HG03097 (cell line): ENCODE measurements around the gene ZNF236.
A peak's percentile ranks its signal among the peaks of the same experiment; 100 is the strongest.
"Not testable (repeated sequence)": the region's sequence is repeated elsewhere in the genome, so short reads cannot be mapped to it uniquely, and the experiment has no call there.

ENCODE experiments used
- ATAC-seq: cut with Tn5 transposase; IDR thresholded peaks from one replicate; pipeline ENCODE4 v1.9.1; 2021; ENCODE audit not compliant: unreplicated experiment, low FRiP score

Gene ZNF236

GRCh38 chr18:76938619-76939018, 116.3 kb downstream of the ZNF236 start:
- no peak for ATAC-seq

- no peak for ATAC-seq
Observed at GRCh38 chr18:76941284-76941683, 118.9 kb downstream of the ZNF236 start.

- ATAC-seq: no peak
Observed at GRCh38 chr18:76943542-76944339, 121.4 kb downstream of the ZNF236 start.

- not testable (repeated sequence) for ATAC-seq
Observed at GRCh38 chr18:76944346-76944745, 122.0 kb downstream of the ZNF236 start.

- ATAC-seq: no peak
Observed at GRCh38 chr18:76948345-76948744, 126.0 kb downstream of the ZNF236 start.

GRCh38 chr18:76951456-76952247, 129.3 kb downstream of the ZNF236 start:
- peak; percentile 47 for ATAC-seq

- ATAC-seq: no peak
Observed at GRCh38 chr18:76952747-76953146, 130.4 kb downstream of the ZNF236 start.

GRCh38 chr18:76953156-76953555, 130.8 kb downstream of the ZNF236 start:
- no peak for ATAC-seq

- ATAC-seq: no peak
Observed at GRCh38 chr18:76953583-76954233, 131.4 kb downstream of the ZNF236 start.

GRCh38 chr18:76955524-76956170, 133.3 kb downstream of the ZNF236 start:
- ATAC-seq: no peak

GRCh38 chr18:76956648-76957047, 134.3 kb downstream of the ZNF236 start:
- ATAC-seq: no peak

GRCh38 chr18:76957384-76958355, 135.3 kb downstream of the ZNF236 start:
- ATAC-seq: no peak

- no peak for ATAC-seq
Observed at GRCh38 chr18:76958692-76959341, 136.5 kb downstream of the ZNF236 start.

GRCh38 chr18:76959605-76960004, 137.2 kb downstream of the ZNF236 start:
- ATAC-seq: no peak

- ATAC-seq: no peak
Observed at GRCh38 chr18:76960528-76961035, 138.2 kb downstream of the ZNF236 start.

- no peak for ATAC-seq
Observed at GRCh38 chr18:76962851-76963250, 140.5 kb downstream of the ZNF236 start.

- peak; percentile 40 for ATAC-seq
Observed at GRCh38 chr18:76963936-76964335, 141.6 kb downstream of the ZNF236 start.

- ATAC-seq: peak; percentile 59
Observed at GRCh38 chr18:76965555-76966151, 143.3 kb downstream of the ZNF236 start.
